NCI-H446 treated with DMSO at 0.1 percent for 48 hours (cell line): ENCODE measurements around the gene CEP55.
A peak's percentile ranks its signal among the peaks of the same experiment; 100 is the strongest.
"Not testable (repeated sequence)": the region's sequence is repeated elsewhere in the genome, so short reads cannot be mapped to it uniquely, and the experiment has no call there.

ENCODE experiments used
- DNase-seq: peaks from one replicate; lab custom pipeline; 2025; lab: John Stamatoyannopoulos, UW

CEP55 gene

GRCh38 chr10:93513091-93513490, 16.7 kb downstream of the CEP55 start:
- no peak for DNase-seq

- DNase-seq: peak; percentile 16
Measured at GRCh38 chr10:93514521-93514920, 18.1 kb downstream of the CEP55 start.

- DNase-seq: no peak
Measured at GRCh38 chr10:93515071-93516005, 18.9 kb downstream of the CEP55 start.

- no peak for DNase-seq
Measured at GRCh38 chr10:93516006-93516380, 19.6 kb downstream of the CEP55 start.

GRCh38 chr10:93518531-93518930, 22.1 kb downstream of the CEP55 start:
- DNase-seq: no peak

- DNase-seq: no peak
Measured at GRCh38 chr10:93535293-93535692, 38.9 kb downstream of the CEP55 start.

- DNase-seq: not testable (repeated sequence)
Measured at GRCh38 chr10:93540871-93541270, 44.5 kb downstream of the CEP55 start.

GRCh38 chr10:93541402-93542357, 45.3 kb downstream of the CEP55 start:
- DNase-seq: no peak

GRCh38 chr10:93542358-93542791, 46.0 kb downstream of the CEP55 start:
- peak; percentile 71 for DNase-seq

GRCh38 chr10:93546995-93547394, 50.6 kb downstream of the CEP55 start:
- DNase-seq: not testable (repeated sequence)

- DNase-seq: no peak
Measured at GRCh38 chr10:93547522-93547921, 51.1 kb downstream of the CEP55 start.

GRCh38 chr10:93548376-93549071, 52.1 kb downstream of the CEP55 start:
- DNase-seq: no peak

- DNase-seq: no peak
Measured at GRCh38 chr10:93550606-93551005, 54.2 kb downstream of the CEP55 start.

GRCh38 chr10:93552780-93553179, 56.4 kb downstream of the CEP55 start:
- DNase-seq: no peak

GRCh38 chr10:93553482-93554315, 57.3 kb downstream of the CEP55 start:
- DNase-seq: no peak

GRCh38 chr10:93554316-93554663, 57.9 kb downstream of the CEP55 start:
- no peak for DNase-seq

- DNase-seq: no peak
Measured at GRCh38 chr10:93554760-93555432, 58.5 kb downstream of the CEP55 start.

- no peak for DNase-seq
Measured at GRCh38 chr10:93559490-93559889, 63.1 kb downstream of the CEP55 start.

- DNase-seq: no peak
Measured at GRCh38 chr10:93560541-93560940, 64.1 kb downstream of the CEP55 start.

- DNase-seq: no peak
Measured at GRCh38 chr10:93565446-93565845, 69.0 kb downstream of the CEP55 start.
